Panc1 (cell line): ENCODE data around the gene LRRTM3. TPM values are rescaled to one million over a fixed set of nuclear protein-coding genes. Genes with fewer than 3 reads are reported as not detected.

Source experiments
- ATAC-seq: fragments of 200-7000 bp; cut with Tn5 transposase; 2 replicates; pipeline ENCODE4 v1.9.1; 2020; ENCODE audit warnings: mild to moderate bottlenecking, moderate library complexity
- BruUV-seq: library from RNA; stranded (reverse); fragments of 400-500 nt; replicated peaks from 2 replicates; lab custom pipeline; 2021; lab: Mats Ljungman, UMichigan
- CTCF ChIA-PET: fragments of 300-600 bp; sonication (Branson Sonifier 250); formaldehyde crosslinking; loops from one replicate; lab custom pipeline; 2022; ENCODE audit warnings: antibody characterized with exemption; lab: Charles Lee
- POLR2A ChIA-PET: fragments of 300-600 bp; sonication (Branson Sonifier 250); formaldehyde crosslinking; loops from one replicate; lab custom pipeline; 2022; ENCODE audit warnings: antibody characterized with exemption; lab: Charles Lee
- DNase-seq: peaks from one replicate; pipeline ENCODE4 v3.0.0-alpha.2; 2010; ENCODE audit warnings: low read depth, low spot score
- H3K27ac ChIP-seq: 2 replicates; pipeline ENCODE4 v1.5.1; 2011; ENCODE audit warnings: mild to moderate bottlenecking, low read length, inconsistent platforms
- H3K27me3 ChIP-seq: fragments of 200-500 bp; sonication (Bioruptor generic); 2 replicates; pipeline ENCODE4 v1.6.0; 2014; ENCODE audit warnings: low read length, inconsistent platforms; ENCODE audit not compliant: control insufficient read depth, insufficient read depth
- H3K36me3 ChIP-seq: fragments of 200-500 bp; sonication (Bioruptor generic); 2 replicates; pipeline ENCODE4 v1.5.1; 2014; ENCODE audit warnings: inconsistent platforms, mild to moderate bottlenecking, low read length, moderate library complexity; ENCODE audit not compliant: control insufficient read depth, insufficient read depth
- H3K4me1 ChIP-seq: 2 replicates; pipeline ENCODE4 v1.5.1; 2011; ENCODE audit warnings: inconsistent platforms, mild to moderate bottlenecking, low read length, moderate library complexity; ENCODE audit not compliant: control insufficient read depth, insufficient read depth
- H3K4me3 ChIP-seq, 2 experiments: 2 replicates each; pipeline ENCODE4 v1.5.1; 2011 to 2012; ENCODE audit warnings: low read depth in 2 of 2, low read length in 2 of 2, mild to moderate bottlenecking in 2 of 2, inconsistent platforms in 1 of 2, moderate library complexity in 1 of 2
- H3K9me3 ChIP-seq: fragments of 200-500 bp; sonication (Bioruptor generic); 2 replicates; pipeline ENCODE4 v1.5.1; 2014; ENCODE audit warnings: low read depth, mild to moderate bottlenecking, inconsistent platforms, low read length, moderate library complexity; ENCODE audit not compliant: control insufficient read depth, insufficient read depth
- CTCF ChIP-seq: fragments of 450-650 bp; IDR thresholded peaks from 2 replicates; pipeline ENCODE4 v1.5.1; 2017; ENCODE audit warnings: mild to moderate bottlenecking
- POLR2AphosphoS5 ChIP-seq: IDR thresholded peaks from 2 replicates; pipeline ENCODE4 v1.6.1; 2012; ENCODE audit warnings: mild to moderate bottlenecking, low read depth, low read length, moderate library complexity
- REST ChIP-seq, 2 experiments: IDR thresholded peaks; 2 replicates each; pipeline ENCODE4 v1.6.1; 2011 to 2012; ENCODE audit warnings: low read depth in 2 of 2, control low read depth in 1 of 2, low read length in 1 of 2, mild to moderate bottlenecking in 1 of 2, moderate library complexity in 1 of 2; ENCODE audit not compliant: insufficient read depth in 1 of 2
- SIN3A ChIP-seq: IDR thresholded peaks from 2 replicates; pipeline ENCODE4 v1.6.1; 2012; ENCODE audit warnings: low read depth, mild to moderate bottlenecking, low read length, moderate library complexity, borderline replicate concordance; ENCODE audit not compliant: insufficient read depth
- TCF7L2 ChIP-seq: IDR thresholded peaks from 2 replicates; pipeline ENCODE4 v1.6.1; 2011; ENCODE audit warnings: mild to moderate bottlenecking, low read depth, low read length, inconsistent platforms
- in situ Hi-C: cut with HindIII; loops from 2 replicates; pipeline ENCODE4 v1.10.0; 2016; ENCODE audit warnings: low sequenced_read_pairs, low pct_unique_long_range_greater_than_20kb
- intact Hi-C: fragments of 100-400 bp; cut with micrococcal nuclease; formaldehyde crosslinking; loops from one replicate; pipeline ENCODE4 v1.10.0; 2022; ENCODE audit not compliant: unreplicated experiment
- total RNA-seq: library from RNA; stranded (reverse); gene quantifications from one replicate; pipeline ENCODE4 v1.2.1, GENCODE V29; 2021; ENCODE audit not compliant: unreplicated experiment

Gene LRRTM3
- total RNA-seq, 1 experiment from 2014 or later, result 0.10 TPM

- Histone ChIP-seq H3K27me3 (no peaks in the 10 kb centered on the region), H3K4me1 (no peaks in the 10 kb centered on the region), H3K27ac (no peak overlapping the region), H3K36me3 (no peaks in the 10 kb centered on the region), H3K9me3 (no peaks in the 10 kb centered on the region), H3K4me3 (no peak overlapping the region)
- ATAC-seq (no peak), DNase-seq (no peak)
- no peak for TF ChIP-seq REST (IDR thresholded peaks at IDR 0.05; ENCODE audit: insufficient read depth in 1 of 2, low read depth in 2 of 2, low read length in 1 of 2)
- no peak for TF ChIP-seq POLR2AphosphoS5
- TF ChIP-seq SIN3A, result no peak
- TF ChIP-seq CTCF, result no peak
- TF ChIP-seq TCF7L2, result no peak
- intact Hi-C loops (no loop called here), in situ Hi-C loops (no loop called here)
- no TSS peak for BruUV-seq
- CTCF ChIA-PET, result no interaction called here
- POLR2A ChIA-PET, result interaction anchor here (0.7 kb wide), 1 partner anchor 67 kb away, joined by 3 read pairs; no protein-coding TSS in a partner anchor
Observed at GRCh38 chr10:67049988-67050387, 124.2 kb downstream of the LRRTM3 start.

- CTCF ChIA-PET, result no interaction called here
- no peaks in the 10 kb centered on the region for H3K27me3 ChIP-seq
- H3K4me3 ChIP-seq, result no peak overlapping the region
- BruUV-seq, result no TSS peak
- in situ Hi-C loops (no loop called here), intact Hi-C loops (no loop called here)
- DNase-seq (no peak), ATAC-seq (no peak)
- no peaks in the 10 kb centered on the region for H3K36me3 ChIP-seq
- POLR2A ChIA-PET, result interaction anchor here (0.7 kb wide), 1 partner anchor 66 kb away, joined by 3 read pairs; no protein-coding TSS in a partner anchor
- H3K4me1 ChIP-seq, result no peaks in the 10 kb centered on the region
- TF ChIP-seq REST (IDR thresholded peaks at IDR 0.05; ENCODE audit: insufficient read depth in 1 of 2, low read depth in 2 of 2, low read length in 1 of 2) (no peak), CTCF (no peak), POLR2AphosphoS5 (no peak), TCF7L2 (no peak), SIN3A (no peak)
- H3K27ac ChIP-seq, result no peak overlapping the region
- no peaks in the 10 kb centered on the region for H3K9me3 ChIP-seq
Observed at GRCh38 chr10:67050415-67050814, 124.6 kb downstream of the LRRTM3 start.
